ENCODE measurements around the gene PDK2.

GRCh38 chr17:50154604-50155003 lies 59.5 kb downstream of the PDK2 start:
- TF ChIP-seq POLR2AphosphoS5 (IDR thresholded peaks at IDR 0.05; ENCODE audit: low read depth, low read length): no peak
- no peak for TF ChIP-seq POLR2A (IDR thresholded peaks at IDR 0.05; ENCODE audit: low read depth, low read length)

Data from GM12891 (cell line).